ENCODE results near the gene CADM1.

Gene CADM1

GRCh38 chr11:115444542-115444941 lies 59.7 kb downstream of the CADM1 start:
- no peak for TF ChIP-seq CTCF (IDR thresholded peaks at IDR 0.05; ENCODE audit: low read depth, low read length)
- H3K4me3 ChIP-seq (replicated peaks in 1 of 2; ENCODE audit: low read depth in 2 of 2, low read length in 2 of 2), result no peak overlapping the region
- no peak for DNase-seq (ENCODE audit: low read depth in 2 of 2)

GRCh38 chr11:115439969-115440540 lies 64.2 kb downstream of the CADM1 start:
- DNase-seq (ENCODE audit: low read depth in 2 of 2), result no peak
- no peak for TF ChIP-seq CTCF (IDR thresholded peaks at IDR 0.05; ENCODE audit: low read depth, low read length)
- H3K4me3 ChIP-seq (replicated peaks in 1 of 2; ENCODE audit: low read depth in 2 of 2, low read length in 2 of 2), result no peak overlapping the region

- DNase-seq (ENCODE audit: low read depth in 2 of 2), result peak in 1 of 2 donors; percentile 6
- no peak overlapping the region for H3K4me3 ChIP-seq (replicated peaks in 1 of 2; ENCODE audit: low read depth in 2 of 2, low read length in 2 of 2)
- no peak for TF ChIP-seq CTCF (IDR thresholded peaks at IDR 0.05; ENCODE audit: low read depth, low read length)
These were observed 64.8 kb downstream of the CADM1 start for GRCh38 chr11:115439385-115439784.

GRCh38 chr11:115437902-115438575 lies 66.2 kb downstream of the CADM1 start:
- no peak overlapping the region for H3K4me3 ChIP-seq (replicated peaks in 1 of 2; ENCODE audit: low read depth in 2 of 2, low read length in 2 of 2)
- TF ChIP-seq CTCF (IDR thresholded peaks at IDR 0.05; ENCODE audit: low read depth, low read length), result no peak
- DNase-seq (ENCODE audit: low read depth in 2 of 2), result no peak

GRCh38 chr11:115430345-115430744 lies 73.9 kb downstream of the CADM1 start:
- no peak overlapping the region for H3K4me3 ChIP-seq (replicated peaks in 1 of 2; ENCODE audit: low read depth in 2 of 2, low read length in 2 of 2)
- TF ChIP-seq CTCF (IDR thresholded peaks at IDR 0.05; ENCODE audit: low read depth, low read length), result no peak
- DNase-seq (ENCODE audit: low read depth in 2 of 2), result no peak

- H3K4me3 ChIP-seq (replicated peaks in 1 of 2; ENCODE audit: low read depth in 2 of 2, low read length in 2 of 2), result no peak overlapping the region
- DNase-seq (ENCODE audit: low read depth in 2 of 2), result no peak
- TF ChIP-seq CTCF (IDR thresholded peaks at IDR 0.05; ENCODE audit: low read depth, low read length), result no peak
These were observed 75.9 kb downstream of the CADM1 start for GRCh38 chr11:115428306-115428705.

All from cardiac fibroblast (primary cell).